Glutamatergic neuron (in vitro differentiated cells): ENCODE results near the gene USH2A. TPM values are rescaled to one million over a fixed set of nuclear protein-coding genes. Genes with fewer than 3 reads are reported as not detected.

Experiments used
- DNase-seq: peaks from one replicate; pipeline ENCODE4 v3.0.0; 2022
- H3K27ac Mint-ChIP-seq: one replicate; pipeline ENCODE4 v1.8.0; 2020; ENCODE audit warnings: mild to moderate bottlenecking, mixed read lengths, inconsistent platforms; ENCODE audit not compliant: unreplicated experiment
- H3K27me3 Mint-ChIP-seq: one replicate; pipeline ENCODE4 v1.8.0; 2020; ENCODE audit warnings: mild to moderate bottlenecking, moderate library complexity, mixed read lengths, inconsistent platforms; ENCODE audit not compliant: unreplicated experiment
- H3K36me3 Mint-ChIP-seq: one replicate; pipeline ENCODE4 v1.8.0; 2020; ENCODE audit warnings: mild to moderate bottlenecking, mixed read lengths, inconsistent platforms; ENCODE audit not compliant: unreplicated experiment
- H3K4me1 Mint-ChIP-seq: one replicate; pipeline ENCODE4 v1.8.0; 2020; ENCODE audit warnings: mild to moderate bottlenecking, low read depth, mixed read lengths, inconsistent platforms; ENCODE audit not compliant: unreplicated experiment
- H3K4me3 Mint-ChIP-seq: one replicate; pipeline ENCODE4 v1.8.0; 2020; ENCODE audit warnings: mild to moderate bottlenecking, mixed read lengths, inconsistent platforms; ENCODE audit not compliant: unreplicated experiment
- H3K9me3 Mint-ChIP-seq: one replicate; pipeline ENCODE4 v1.8.0; 2020; ENCODE audit warnings: mild to moderate bottlenecking, moderate library complexity, mixed read lengths, inconsistent platforms; ENCODE audit not compliant: unreplicated experiment
- CTCF ChIP-seq: fragments of 200-600 bp; sonication (generic); IDR thresholded peaks from one replicate; pipeline ENCODE4 v1.5.0; 2021; ENCODE audit not compliant: partially characterized antibody, unreplicated experiment
- long read RNA-seq: library from polyadenylated mRNA; unstranded; transcript quantifications from one replicate; pipeline ENCODE4 v2.0.0, GENCODE V29; 2020; ENCODE audit not compliant: unreplicated experiment
- total RNA-seq: library from RNA; stranded (reverse); fragmentation: NEBNext Ultra II Directional; extraction: Animal tissue kit (Norgen Biotek cat#: 25700); gene quantifications from one replicate; pipeline ENCODE4 v1.2.1, GENCODE V29; 2021; ENCODE audit not compliant: unreplicated experiment

USH2A gene
- not detected for total RNA-seq
- long read RNA-seq, partial matches to known transcripts = 0 of 1 reads
- long read RNA-seq, other reads (novel, unspliced or antisense) = 1 of 1 reads

- Mint-ChIP-seq H3K27ac (no peak within 1 kb of the TSS), H3K27me3 (no peaks in the 10 kb centered on the region)
Measured at GRCh38 chr1:216422821-216423520, at the start of gene USH2A. USH2A (minus strand) TSS chr1:216423448; CDS start chr1:216422336, 1,112 bp downstream.

GRCh38 chr1:216466162-216466801, 43.0 kb upstream of the USH2A start:
- Mint-ChIP-seq H3K36me3 (no peaks in the 10 kb centered on the region), H3K4me1 (no peaks in the 10 kb centered on the region), H3K27me3 (no peaks in the 10 kb centered on the region), H3K27ac (no peak overlapping the region), H3K4me3 (no peak overlapping the region), H3K9me3 (no peaks in the 10 kb centered on the region)
- DNase-seq = no peak
- no peak for TF ChIP-seq CTCF

More at GRCh38 chr1:216422821-216423520, at the start of gene USH2A:
- Mint-ChIP-seq H3K9me3 (no peaks in the 10 kb centered on the region), H3K4me1 (no peaks in the 10 kb centered on the region), H3K4me3 (no peak within 1 kb of the TSS), H3K36me3 (no peaks in the 10 kb centered on the region)
- no peak for TF ChIP-seq CTCF
- DNase-seq = peak; percentile 24

GRCh38 chr1:216464489-216464888, 41.2 kb upstream of the USH2A start:
- Mint-ChIP-seq H3K36me3 (no peaks in the 10 kb centered on the region), H3K9me3 (no peaks in the 10 kb centered on the region), H3K4me1 (no peaks in the 10 kb centered on the region), H3K4me3 (no peak overlapping the region), H3K27ac (no peak overlapping the region), H3K27me3 (no peaks in the 10 kb centered on the region)
- no peak for TF ChIP-seq CTCF
- no peak for DNase-seq

GRCh38 chr1:216462066-216462775, 39.0 kb upstream of the USH2A start:
- no peak for TF ChIP-seq CTCF
- Mint-ChIP-seq H3K27ac (no peak overlapping the region), H3K4me1 (no peaks in the 10 kb centered on the region), H3K9me3 (no peaks in the 10 kb centered on the region), H3K27me3 (no peaks in the 10 kb centered on the region), H3K4me3 (no peak overlapping the region), H3K36me3 (no peaks in the 10 kb centered on the region)
- DNase-seq = no peak
